GM08714 (cell line): ENCODE results near the gene PEX26.
"Not testable (repeated sequence)": the region's sequence is repeated elsewhere in the genome, so short reads cannot be mapped to it uniquely, and the experiment has no call there.

Source experiments
- H3K4me3 ChIP-seq: fragments of 200-500 bp; sonication (Bioruptor generic); 2 replicates; pipeline ENCODE4 v1.5.1; 2014; ENCODE audit warnings: mild to moderate bottlenecking, low read length, inconsistent platforms
- ZNF274 ChIP-seq: IDR thresholded peaks from 2 replicates; pipeline ENCODE4 v1.6.1; 2012; ENCODE audit warnings: mild to moderate bottlenecking, low read depth, low read length

PEX26 gene

DNA sequence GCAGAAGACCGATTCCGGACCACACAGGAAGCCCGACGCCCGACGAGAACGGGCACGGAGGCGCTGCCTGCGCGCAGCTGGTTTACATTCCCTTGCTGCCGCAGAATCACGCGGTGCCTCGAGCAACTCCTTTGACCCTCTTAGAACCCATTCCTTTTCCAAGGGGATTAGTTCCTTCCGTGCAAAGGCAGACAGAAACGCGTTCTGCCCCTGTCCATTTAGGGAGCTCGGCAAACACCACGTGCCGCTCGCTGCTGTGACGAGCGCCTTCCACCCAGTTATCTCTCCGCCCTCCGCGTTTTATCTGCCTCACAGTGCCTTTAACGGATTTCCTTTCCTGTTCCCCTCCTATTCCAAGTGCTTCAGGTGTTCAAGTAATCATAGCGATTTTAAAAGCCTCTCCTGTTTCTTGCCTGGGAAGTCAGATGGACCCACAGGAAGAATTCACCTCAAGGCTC, 29.3 kb upstream of the PEX26 start:
- no peak for TF ChIP-seq ZNF274
- no peak overlapping the region for H3K4me3 ChIP-seq

DNA sequence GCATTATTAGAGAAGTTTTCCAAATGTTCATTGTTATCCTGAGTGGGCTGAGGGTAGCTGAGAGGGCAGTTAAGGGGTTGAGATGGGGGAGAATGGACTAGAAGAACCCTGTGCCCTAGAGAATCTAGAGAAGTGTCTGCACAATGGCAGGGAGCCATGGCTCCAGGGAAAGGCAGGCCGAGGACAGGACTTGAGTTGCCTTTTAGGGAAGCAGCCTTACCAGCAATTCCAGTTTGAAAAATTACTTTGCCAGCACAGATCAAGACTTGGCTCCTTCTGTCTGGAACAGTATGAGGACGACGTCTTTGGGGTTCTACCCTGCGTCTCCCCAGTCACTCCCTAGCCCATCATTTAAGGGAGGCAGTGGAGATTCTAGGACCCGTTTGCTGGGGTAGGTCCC, 27.7 kb upstream of the PEX26 start:
- H3K4me3 ChIP-seq: no peak overlapping the region
- TF ChIP-seq ZNF274: no peak

DNA sequence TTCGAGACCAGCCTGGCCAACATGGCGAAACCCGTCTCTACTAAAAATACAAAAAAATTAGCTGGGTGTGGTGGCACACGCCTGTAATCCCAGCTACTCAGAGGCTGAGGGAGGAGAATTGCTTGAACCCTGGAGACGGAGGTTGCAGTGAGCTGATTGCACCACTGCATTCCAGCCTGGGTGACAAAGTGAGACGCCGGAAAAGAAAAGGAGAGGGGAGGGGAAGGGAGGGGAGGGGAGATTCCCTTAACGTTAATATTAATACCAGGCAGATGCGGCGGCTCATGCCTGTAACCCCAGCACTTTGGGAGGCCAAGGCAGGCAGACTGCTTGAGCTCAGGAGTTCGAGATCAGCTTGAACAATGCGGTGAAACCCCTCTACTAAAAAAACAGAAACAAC, 26.7 kb upstream of the PEX26 start:
- H3K4me3 ChIP-seq: not testable (repeated sequence)

DNA sequence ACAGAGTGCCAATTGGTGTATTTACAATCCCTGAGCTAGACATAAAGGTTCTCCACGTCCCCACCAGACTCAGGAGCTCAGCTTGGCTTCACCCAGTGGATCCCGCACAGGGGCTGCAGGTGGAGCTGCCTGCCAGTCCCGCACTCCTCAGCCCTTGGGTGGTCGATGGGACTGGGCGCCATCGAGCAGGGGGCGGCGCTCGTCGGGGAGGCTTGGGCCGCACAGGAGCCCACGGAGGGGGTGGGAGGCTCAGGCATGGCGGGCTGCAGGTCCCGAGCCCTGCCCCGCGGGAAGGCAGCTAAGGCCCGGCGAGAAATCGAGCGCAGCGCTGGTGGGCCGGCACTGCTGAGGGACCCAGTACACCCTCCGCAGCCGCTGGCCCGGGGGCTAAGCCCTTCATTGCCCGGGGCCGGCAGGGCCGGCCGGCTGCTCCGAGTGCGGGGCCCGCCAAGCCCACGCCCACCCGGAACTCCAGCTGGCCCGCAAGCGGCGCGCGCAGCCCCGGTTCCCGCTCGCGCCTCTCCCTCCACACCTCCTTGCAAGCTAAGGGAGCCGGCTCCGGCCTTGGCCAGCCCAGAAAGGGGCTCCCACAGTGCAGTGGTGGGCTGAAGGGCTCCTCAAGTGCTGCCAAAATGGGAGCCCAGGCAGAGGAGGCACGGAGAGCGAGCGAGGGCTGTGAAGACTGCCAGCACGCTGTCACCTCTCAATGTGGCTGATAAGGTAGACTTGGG, 24.4 kb upstream of the PEX26 start:
- not testable (repeated sequence) for H3K4me3 ChIP-seq

DNA sequence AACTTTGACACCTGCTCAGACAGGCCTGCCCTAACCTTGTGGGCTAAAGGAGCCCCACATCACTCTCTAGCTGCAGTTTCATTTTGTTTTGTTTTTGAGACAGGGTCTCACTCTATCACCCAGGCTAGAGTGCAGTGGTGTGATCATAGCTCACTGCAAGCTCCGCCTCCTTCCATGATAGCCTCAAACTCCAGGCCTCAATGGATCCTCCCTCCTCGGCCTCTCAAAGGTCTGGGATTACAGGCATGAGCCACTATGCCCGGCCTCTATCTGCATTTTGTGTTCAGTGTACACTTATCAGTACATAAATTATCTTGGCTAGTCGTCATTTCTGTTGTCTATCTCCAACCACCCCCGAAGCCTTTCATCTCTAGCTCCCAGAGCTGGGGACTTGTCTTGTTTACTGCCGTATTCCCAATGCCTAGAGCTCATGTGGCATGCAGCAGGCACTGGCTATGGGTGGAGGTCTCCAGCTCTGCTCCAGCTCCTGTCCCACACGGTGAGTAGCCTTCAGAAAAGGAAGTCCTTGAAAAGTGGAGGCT, 22.1 kb upstream of the PEX26 start:
- H3K4me3 ChIP-seq: no peak overlapping the region
- TF ChIP-seq ZNF274: no peak

DNA sequence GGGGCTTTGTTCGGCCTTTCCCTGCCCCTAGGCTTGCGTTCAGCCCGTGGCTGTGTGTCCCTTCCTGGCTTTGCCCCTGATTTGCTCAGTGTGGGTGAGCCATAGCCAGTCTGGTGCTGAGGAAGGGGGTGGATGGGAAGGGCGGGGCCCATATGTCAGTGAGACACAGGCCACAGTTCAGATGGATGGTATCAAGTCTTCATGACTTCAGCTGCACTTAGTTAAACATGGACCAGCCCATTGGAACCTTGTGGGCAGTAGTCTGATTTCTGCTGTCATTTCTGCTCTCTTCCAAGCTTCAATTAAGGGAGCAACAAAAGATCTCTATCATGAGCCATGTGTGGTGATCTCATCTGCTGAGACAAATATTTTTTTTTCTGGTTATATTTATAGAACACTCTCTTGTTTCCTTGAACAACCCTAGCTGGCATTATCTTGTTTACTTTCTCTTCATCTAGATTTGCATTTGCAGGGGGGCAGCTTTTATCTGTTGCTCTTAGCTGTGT, 21.6 kb upstream of the PEX26 start:
- H3K4me3 ChIP-seq: no peak overlapping the region
- TF ChIP-seq ZNF274: no peak

DNA sequence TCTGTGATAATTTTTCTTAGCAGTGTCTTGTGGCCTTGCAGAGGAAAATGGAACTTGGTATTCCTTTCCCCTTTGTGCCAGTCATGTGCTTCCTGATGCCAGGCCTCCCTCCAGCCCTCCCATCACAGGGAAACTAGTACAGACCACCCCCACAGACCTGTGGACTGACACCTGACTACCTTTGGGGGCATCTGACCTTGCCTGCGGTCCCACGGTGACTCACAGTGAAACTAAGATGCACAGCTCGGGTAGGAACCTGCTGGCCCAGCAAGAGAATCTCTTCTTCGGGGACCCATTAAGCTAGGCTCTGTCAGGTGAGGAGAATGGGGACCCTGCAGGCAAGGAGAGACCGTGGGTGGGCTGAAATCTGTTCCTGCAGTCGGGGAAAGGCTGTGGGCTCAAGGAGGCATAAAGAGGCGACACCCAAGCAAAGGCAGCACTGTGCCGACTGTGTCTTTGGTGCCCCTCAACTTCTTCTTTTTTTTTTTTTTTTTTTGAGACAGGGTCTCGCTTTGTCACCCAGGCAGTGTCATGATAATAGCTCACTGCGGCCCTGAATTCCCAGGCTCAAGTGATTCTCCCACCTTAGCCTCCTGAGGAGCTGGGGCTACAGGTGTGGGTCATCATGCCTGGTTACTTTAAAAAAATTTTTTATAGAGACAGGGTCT, 20.8 kb upstream of the PEX26 start:
- no peak overlapping the region; the same call in 1 of the 2 replicates for H3K4me3 ChIP-seq

DNA sequence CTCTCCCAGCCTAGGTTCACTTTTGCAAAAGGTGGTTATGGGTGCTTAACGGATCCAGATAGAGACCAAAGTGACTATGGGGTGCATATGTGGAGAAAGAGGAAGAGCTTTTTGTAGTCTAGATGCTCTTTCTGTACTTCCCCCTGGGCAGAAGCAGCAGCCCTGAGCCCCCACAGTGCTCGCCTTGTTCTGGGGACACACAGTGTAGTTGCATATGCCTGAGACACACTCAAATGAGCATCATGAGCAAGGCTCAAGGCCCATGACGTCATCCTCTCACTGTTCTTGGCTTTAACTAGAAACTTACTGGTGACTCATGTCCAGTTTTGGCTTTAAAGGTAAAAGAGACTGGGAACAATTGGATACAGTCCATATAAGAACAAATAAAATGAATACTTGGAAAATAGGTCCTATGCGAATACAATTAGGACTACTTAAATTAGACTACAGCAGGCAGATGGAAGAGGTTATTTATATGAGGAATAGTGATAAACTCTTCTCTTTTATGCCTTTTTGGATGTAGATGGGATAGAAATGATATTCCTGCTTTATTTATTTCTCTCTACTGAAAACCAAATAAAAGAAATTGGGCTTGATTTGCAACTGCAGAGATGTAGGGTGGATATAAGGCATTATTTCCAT, 20.1 kb upstream of the PEX26 start:
- H3K4me3 ChIP-seq: no peak overlapping the region; the same call in 1 of the 2 replicates
- no peak for TF ChIP-seq ZNF274

More for the DNA sequence above, 20.8 kb upstream of the PEX26 start:
- TF ChIP-seq ZNF274: no peak

DNA sequence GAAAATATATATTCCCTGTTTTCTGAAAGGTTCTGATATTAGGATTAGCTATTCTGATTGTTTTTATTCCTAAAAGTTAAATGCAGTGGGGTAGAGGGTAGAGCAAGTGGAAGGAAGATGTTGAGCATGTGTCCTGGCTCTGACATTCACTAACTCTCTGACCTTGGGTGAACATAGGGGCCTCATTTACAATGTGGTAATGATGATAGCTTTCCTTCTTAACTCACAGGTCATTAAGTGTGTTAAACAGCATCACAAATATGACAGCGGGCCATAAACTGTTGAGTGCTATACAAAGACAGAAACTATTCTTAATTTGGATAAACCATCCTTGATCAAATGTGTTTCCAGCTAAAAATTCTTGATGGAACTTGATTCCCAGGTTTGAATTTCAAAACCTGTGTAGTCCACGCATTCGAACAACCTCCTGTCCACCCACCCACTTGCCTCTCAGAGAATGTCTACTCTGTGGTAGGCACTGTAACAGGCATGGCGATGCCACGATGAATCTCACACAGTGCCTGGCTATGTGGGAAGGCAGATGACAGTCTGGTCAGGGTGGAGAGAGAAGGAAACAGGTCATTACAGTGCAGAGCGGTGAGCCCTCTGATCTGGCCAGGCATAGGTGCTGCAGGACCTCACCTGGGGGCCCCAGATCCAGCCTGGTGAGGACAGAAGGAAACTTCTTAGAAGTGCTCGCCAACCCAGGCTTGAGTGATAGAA, 19.3 kb upstream of the PEX26 start:
- H3K4me3 ChIP-seq: no peak overlapping the region
- no peak for TF ChIP-seq ZNF274

DNA sequence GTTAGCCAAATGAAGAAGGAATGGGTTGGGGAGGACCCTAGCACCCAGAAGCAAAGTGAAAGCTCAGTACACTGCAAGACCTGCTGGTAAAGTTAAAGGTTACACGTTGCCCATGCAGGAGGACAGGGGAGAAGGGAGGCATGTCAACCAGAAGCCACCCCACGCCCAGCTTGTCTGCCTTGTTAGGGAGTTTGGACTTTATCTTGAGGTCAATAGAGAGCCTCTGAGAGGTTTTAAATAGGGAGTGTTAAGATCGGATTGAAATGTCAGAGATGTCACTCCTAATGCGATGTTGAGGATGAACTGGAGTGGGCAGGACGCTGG, 18.7 kb upstream of the PEX26 start:
- no peak overlapping the region for H3K4me3 ChIP-seq
- TF ChIP-seq ZNF274: no peak

DNA sequence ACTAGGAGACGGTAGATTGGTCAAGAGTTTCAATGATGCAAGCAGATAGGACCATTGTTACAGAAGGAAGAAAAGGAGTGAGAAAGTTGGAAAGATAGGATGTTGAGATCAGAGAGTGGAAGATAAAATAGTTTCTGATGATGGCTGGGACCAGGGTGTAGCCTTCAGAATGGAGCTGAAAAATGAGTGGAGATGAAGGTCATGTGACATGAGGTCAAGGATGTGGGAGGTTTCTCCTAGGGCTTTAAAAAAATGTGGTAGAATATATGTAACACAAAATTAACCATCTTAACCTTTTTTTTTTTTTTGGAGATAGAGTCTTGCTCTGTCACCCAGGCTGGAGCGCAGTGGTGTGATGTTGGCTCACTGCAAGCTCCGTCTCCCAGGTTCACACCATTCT, 18.3 kb upstream of the PEX26 start:
- TF ChIP-seq ZNF274: no peak

DNA sequence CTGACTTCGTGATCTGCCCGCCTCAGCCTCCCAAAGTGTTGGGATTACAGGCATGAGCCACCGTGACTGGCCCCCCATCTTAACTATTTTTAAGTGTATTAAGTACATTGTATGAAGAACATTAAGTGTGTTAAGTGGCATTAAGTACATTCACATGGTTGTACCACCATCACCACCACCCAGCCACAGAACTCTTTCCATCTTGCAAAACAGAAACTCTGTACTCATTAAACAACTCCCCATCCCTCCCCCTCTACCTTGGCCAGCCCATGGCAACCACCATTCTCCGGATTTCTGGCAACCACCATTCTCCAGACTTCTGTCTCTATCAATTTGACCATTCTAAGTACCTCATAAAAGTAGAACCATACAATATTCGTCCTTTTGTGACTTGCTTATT, 17.8 kb upstream of the PEX26 start:
- no peak for TF ChIP-seq ZNF274
- H3K4me3 ChIP-seq: no peak overlapping the region

More for the DNA sequence above, 18.3 kb upstream of the PEX26 start:
- no peak overlapping the region for H3K4me3 ChIP-seq

DNA sequence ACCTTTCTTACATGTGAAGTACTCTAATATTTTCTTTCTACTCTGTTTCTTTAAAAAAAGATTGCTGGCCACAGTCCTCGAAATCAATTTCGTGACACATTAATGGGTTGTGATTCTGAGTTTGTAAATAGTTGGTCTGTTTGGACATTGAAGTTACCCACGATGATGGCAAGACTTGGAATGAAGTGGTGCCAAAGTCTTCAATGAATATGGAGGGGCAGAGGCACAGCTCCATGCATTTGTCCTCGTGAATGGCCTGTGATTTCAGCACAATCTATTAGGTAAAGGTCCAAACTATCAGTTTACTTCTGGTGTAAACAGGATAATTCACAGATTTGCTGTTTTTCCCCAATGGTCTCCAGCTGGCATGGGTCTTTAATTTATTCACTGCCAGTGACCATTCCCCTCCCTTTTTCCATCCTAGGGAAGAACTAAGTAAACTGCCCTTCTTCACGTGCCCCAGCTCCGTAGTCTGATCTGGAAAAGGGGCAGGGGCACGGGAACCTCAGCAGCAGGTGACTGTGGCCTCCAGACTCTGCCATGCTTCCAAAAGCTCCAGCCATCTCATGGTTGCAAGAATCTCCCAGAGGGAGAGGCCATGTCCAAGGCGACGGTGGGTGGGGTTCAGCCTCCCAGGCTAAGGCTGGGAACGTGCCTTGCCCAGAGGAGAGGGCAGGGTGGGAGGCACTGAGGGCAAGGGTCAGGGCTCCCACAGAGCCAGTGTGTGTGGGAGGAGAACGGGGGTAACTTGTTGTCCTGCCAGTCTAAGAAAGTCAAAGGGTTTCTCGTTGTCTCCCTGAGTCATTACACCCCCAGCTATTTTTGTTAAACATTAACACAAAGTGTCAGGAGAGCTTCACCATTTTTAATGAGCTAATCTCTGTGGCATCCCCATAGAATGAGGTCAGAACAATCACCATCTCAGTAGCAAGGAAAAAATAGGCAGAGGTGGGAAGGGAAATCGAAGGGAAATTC, 16.9 kb upstream of the PEX26 start:
- no peak for TF ChIP-seq ZNF274
- no peak overlapping the region for H3K4me3 ChIP-seq
